Hematopoietic multipotent progenitor cell (in vitro differentiated cells): ENCODE results near the gene IQSEC3. TPM values are rescaled to one million over a fixed set of nuclear protein-coding genes. Genes with fewer than 3 reads are reported as not detected.
A peak's percentile ranks its signal among the peaks of the same experiment; 100 is the strongest.

Experiments used
- DNase-seq, 3 donors: peaks; one replicate each; pipeline ENCODE4 v3.0.0-alpha.2; 2011 to 2015; ENCODE audit warnings: low read depth in 2 of 3, low spot score in 2 of 3
- total RNA-seq: library from RNA; depleted of rRNA; stranded (reverse); fragments of >200 nt; gene quantifications from one replicate; pipeline ENCODE4 v1.2.3, GENCODE V29; 2012

IQSEC3 gene
- total RNA-seq, 1 donor = 3.8 TPM

- peak in 1 of 3 donors; percentile 10 for DNase-seq
Observed at GRCh38 chr12:108594-108993, 42.0 kb downstream of the IQSEC3 start.

DNA sequence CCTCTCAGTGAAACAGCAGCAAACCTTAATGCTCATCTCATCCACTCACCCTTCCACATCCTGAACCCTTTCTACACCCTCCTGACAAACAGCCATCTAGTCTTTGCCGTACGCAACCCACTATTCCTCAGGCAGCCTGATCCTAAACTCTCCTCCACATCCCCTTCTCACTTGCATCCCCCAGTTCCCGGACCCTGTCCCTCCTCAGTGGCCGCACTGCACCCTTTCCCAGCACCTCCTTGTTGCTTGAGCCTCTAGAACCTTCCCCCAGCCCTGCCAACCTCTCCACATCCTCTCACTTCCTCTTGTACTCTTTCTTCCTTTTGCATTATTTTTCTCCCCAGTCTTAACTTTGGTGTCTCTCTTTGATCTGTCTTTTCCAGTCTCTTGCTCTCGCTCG, 42.9 kb downstream of the IQSEC3 start:
- DNase-seq = no peak

DNA sequence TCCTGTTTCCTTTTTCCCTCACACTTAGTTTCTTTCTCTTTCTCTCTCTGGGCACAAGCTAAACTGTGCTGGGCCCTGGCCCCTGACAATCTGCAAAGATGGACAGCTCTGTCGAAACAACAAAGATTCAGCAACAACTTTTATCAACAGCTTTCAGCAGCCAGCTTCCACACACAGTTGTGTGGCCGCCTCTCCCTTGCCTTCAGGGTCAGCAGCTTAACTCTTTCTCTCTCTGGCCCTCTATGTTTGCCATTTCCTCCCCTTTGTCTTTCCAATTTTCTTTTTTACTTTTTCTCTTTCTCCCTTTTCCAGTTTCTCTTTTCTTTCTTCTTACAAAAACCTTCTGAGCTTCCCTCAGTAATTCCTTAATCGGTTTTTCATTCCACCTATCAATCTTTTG, 43.3 kb downstream of the IQSEC3 start:
- DNase-seq = no peak

DNA sequence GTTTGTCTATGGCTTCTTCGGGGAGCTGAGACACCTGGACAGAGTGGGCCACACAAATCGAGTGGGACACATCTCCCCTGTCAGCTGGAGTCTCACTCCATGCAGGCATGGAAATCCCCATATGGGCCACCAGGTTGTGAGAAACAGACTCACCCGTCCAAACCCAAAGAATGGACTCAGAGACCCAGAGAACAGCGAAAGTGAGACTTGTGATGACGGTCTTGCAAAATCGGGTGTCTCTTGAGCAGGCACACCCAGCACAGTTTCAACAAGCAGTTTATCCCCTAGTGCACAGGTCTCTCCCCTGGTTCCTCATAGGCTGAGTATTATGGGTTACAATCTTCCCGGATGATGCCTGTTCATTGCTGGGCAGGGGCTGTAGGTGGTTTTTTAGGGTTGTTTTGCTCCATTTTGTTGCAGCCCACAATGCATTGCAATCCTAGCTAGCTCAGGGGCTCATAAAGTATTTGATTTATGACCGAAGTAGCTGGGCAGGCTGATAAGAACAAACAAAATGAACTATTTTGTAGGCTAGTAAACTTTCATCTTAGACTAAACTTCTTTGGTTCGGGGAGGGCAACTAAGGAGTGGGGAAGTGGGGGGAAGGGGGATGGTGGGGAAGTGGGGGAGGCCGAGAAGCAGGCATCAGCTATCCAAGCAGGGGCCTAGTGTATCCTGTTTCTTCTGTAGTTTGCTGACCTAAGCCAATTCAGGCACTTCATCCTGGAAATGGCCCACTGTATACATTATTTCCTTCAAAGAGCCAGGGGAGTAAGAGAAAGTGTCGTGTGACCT, 45.3 kb downstream of the IQSEC3 start:
- DNase-seq = peak in 2 of 3 donors; percentile 65 to 92

GRCh38 chr12:113347-113746, 46.8 kb downstream of the IQSEC3 start:
- DNase-seq = no peak

DNA sequence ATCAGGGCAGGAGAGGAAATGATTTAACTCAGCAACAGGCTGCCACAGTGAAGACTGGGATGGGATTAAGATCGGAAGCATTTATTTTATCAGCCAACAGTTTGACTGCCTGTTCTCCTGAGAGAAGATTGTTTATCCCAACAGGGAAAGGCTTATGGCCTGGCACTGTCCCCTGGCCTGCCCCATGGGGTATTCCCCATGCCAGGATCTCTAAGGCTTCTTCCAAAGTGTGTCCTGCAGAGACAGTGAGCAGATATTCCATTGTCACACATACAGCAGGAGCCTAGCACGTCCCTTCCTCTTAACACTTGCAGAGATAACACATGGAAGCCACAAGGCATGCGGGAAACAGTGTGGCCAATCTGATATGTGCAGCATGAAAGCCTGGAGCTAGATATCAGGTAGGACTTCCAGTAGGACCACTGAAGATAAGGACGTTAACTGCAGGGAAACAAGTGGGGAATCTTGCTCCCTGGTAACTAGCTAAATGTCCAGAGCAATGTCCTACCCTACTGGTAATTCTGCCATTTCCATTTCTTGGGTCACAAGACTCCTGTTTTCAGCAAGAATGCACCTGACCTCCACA, 48.2 kb downstream of the IQSEC3 start:
- DNase-seq = no peak

- no peak for DNase-seq
Observed at GRCh38 chr12:115518-115917, 49.0 kb downstream of the IQSEC3 start.

- DNase-seq = no peak
Observed at GRCh38 chr12:115960-116915, 49.7 kb downstream of the IQSEC3 start.

- no peak for DNase-seq
Observed at GRCh38 chr12:117311-117710, 50.7 kb downstream of the IQSEC3 start.

DNA sequence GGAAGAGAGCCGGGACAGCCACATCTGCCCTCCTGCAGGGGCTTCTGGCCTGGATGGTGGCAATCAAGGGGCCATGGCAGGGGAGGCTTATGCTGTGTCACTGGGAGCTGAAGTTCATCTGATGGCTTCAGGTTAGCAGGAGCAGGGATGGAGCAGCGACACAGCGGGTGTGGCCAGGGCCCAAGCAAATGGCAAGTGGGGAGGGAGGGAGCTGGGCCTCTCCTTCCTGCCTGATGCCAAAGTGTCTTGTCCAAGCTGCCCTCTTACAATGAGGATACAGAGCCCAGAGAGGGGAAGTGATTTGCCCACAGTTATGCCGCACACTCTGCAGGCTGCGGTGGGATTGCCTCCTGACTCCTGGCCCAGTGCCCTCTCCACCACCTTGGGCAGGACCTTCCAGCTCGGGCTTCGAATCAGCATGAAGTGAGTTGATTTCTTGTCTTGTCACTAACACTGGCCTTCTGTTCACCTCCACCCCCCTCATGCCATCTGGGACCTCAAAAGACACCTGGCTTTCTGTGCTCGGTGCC, 51.3 kb downstream of the IQSEC3 start:
- no peak for DNase-seq

DNA sequence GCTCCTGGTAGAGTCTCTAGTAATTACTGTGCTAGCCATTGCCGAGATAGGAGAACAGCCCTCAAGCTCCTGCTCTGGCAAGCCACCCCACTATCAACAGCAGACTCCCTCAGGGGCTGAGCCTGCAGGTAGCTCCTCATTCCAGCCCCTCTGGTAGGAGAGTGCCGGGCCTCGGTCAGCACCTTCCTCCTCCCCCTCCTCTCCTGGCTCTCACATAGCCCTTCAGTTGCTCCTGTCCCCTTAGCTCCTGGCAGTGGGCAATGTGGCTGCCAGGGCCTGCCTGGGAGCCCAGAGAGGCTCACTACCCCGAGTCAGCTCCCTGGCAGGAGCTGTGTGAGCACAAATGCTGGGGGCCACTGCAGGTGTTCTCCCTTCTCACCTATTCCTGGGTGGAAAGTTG, 52.0 kb downstream of the IQSEC3 start:
- DNase-seq = no peak

DNA sequence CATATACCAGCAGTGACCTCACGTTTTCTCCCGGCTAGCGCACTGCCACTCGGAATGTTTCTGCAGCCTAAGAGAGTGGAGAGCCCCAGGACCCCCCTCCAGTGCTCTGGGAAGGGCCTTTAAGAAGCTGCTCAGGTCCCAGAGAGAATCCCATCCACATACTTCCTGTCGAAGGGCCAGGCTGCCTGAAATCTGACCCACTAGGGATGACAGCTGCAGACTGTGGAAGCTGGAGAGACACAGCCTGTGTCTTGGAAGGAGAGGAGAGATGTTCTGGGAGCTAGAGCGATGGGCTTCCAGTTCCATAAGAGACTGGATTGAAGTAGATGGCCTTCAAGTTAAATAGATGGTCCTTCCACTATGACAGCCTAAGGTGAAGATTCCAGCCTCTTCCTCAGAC, 54.4 kb downstream of the IQSEC3 start:
- no peak for DNase-seq

GRCh38 chr12:121647-122046, 55.1 kb downstream of the IQSEC3 start:
- DNase-seq = no peak

GRCh38 chr12:125075-125474, 58.5 kb downstream of the IQSEC3 start:
- DNase-seq = no peak

- no peak for DNase-seq
Observed at GRCh38 chr12:125566-125965, 59.0 kb downstream of the IQSEC3 start.

DNA sequence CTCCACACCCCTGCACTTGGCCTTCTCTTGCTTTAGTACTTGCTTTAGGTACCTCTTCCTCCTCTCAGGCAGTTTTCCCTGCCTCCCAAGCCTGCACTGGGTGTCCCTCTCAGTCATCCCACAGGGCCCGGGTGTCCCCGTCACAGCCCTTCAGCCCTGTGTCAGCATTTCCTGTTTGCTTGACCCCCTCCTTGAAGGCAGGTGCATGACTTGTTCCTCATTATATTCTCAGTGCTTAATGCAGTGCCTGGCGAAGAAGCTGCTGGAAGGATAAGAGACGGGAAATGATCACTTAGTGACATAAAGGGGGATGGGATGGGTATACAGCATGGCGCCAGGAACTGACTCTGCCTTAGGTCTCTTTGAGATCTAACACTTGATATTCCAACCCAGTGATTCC, 61.5 kb downstream of the IQSEC3 start:
- DNase-seq = no peak

- DNase-seq = no peak
Observed at GRCh38 chr12:129001-129400, 62.4 kb downstream of the IQSEC3 start.

DNA sequence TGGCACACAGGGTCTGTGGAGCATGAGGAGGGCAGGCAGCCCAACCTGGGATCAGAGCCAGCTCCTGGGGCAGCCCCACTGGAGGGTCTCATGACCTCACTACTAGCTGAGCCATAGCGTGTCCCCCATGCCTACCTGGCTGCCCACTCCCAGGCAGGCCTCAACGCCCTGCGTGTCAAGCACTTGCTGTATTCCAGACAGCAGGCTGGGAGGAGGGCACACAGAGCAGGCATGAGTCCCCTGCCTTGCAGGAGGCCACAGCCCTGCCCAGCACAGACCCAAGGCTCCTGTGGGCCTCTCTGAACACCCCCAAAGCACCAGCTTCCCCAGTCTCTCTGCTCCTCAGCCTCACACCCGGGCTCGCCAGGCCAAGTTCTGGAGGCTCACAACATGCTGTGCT, 64.0 kb downstream of the IQSEC3 start:
- no peak for DNase-seq

DNA sequence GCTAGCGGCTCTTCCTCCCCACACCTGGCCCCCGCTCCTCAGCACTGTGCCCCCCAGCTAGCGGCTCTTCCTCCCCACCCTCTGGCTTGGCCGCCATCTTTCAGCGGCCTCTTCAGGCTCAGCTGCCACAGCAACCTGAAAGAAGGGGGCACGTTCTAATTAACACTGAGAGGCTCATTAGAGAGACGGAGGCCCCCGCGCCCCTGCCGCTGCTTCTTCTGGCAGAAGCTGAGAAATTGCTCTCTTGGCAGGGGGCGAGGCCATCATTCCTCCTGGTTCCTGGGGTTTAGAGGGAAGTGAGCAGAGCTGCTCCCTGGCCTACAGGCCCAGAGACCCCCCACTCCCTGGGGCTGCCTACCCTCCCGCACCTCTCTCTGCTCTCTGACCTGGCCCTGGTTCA, 64.4 kb downstream of the IQSEC3 start:
- no peak for DNase-seq

DNA sequence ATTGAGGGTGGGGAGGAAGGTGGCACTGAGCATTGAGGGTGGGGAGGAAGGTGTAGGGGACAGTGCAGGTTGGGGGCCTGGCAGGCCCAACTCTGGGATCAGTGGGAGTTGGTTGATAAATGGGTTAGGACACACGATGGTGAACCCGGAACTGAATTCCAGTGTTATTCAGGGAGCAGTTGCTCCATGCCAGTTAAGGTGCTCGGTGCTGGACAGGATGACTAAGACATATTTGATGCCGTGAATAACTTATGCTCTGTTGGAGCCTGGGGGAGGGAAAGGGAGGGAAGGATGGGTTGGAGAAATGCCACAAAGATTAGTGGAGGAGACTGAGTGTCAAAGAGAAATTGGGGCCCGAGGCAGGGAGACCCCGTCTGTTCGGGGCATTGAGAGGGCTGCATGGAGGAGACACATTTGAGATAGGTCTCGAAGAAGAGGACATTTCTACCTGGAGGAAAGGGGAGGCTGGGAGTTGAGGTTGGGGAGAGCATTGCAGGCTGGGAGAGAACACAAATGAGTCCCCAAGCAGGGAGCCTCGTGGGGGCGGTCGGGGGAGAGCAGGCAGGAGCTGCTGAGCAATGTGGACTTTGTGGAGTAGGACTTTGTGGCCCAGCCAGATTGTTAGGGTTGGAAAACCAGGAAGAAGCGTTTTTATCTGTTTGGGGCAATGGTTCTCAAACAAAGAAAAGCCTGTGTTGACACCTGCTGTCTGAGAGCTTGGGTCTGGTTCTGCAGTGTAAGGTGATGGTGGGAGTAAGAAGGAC, 65.3 kb downstream of the IQSEC3 start:
- DNase-seq = no peak
